Sigmoid colon (tissue), 7 donors: ENCODE results near the gene GJA10. TPM values are rescaled to one million over a fixed set of nuclear protein-coding genes. Genes with fewer than 3 reads are reported as not detected.

Experiments used
- DNase-seq: peaks from one replicate; pipeline ENCODE4 v3.0.0-alpha.2; 2019
- H3K27ac ChIP-seq, 4 donors: fragments of 200-600 bp; sonication (generic); one replicate each; pipeline ENCODE4 v1.5.1; 2016 to 2019; ENCODE audit warnings: mild to moderate bottlenecking in 1 of 4
- H3K27me3 ChIP-seq, 3 donors: fragments of 200-600 bp; sonication (generic); one replicate each; pipeline ENCODE4 v1.5.1; 2019; ENCODE audit warnings: mild to moderate bottlenecking in 1 of 3
- H3K36me3 ChIP-seq, 4 donors: fragments of 200-600 bp; sonication (generic); one replicate each; pipeline ENCODE4 v1.5.1; 2016 to 2019
- H3K4me1 ChIP-seq, 4 donors: fragments of 200-600 bp; sonication (generic); one replicate each; pipeline ENCODE4 v1.5.1; 2017 to 2019
- H3K4me3 ChIP-seq, 4 donors: fragments of 200-600 bp; sonication (generic); one replicate each; pipeline ENCODE4 v1.5.1; 2017 to 2019; ENCODE audit warnings: mild to moderate bottlenecking in 2 of 4, moderate library complexity in 1 of 4
- H3K9me3 ChIP-seq, 4 donors: fragments of 200-600 bp in 3 of 4; sonication (generic) in 3 of 4; one replicate each; pipeline versions ENCODE4 v1.5.1 to v1.6.1; 2013 to 2019
- EP300 ChIP-seq, 4 donors: sonication (generic); formaldehyde crosslinking; IDR thresholded peaks; one replicate each; pipeline ENCODE4 v1.6.1; 2017; ENCODE audit warnings: antibody characterized with exemption in 4 of 4
- POLR2A ChIP-seq, 2 donors: fragments of 450-650 bp; IDR thresholded peaks; one replicate each; pipeline ENCODE4 v1.6.1; 2016; ENCODE audit warnings: antibody characterized with exemption in 2 of 2, mild to moderate bottlenecking in 2 of 2, moderate library complexity in 2 of 2
- POLR2AphosphoS5 ChIP-seq, 4 donors: sonication (generic); formaldehyde crosslinking; IDR thresholded peaks; one replicate each; pipeline ENCODE4 v1.6.1; 2017; ENCODE audit warnings: antibody characterized with exemption in 4 of 4
- WGBS, 2 donors: extraction: QIAGEN DNeasy Blood & Tissue Kit; methylation state at CpG; one replicate each; pipeline ENCODE4 v1.1.7; 2013; 5-methylcytosine and 5-hydroxymethylcytosine counted together
- intact Hi-C: fragments of 100-400 bp; cut with DNase I; formaldehyde crosslinking; loops from one replicate; pipeline ENCODE4 v1.15.1; 2023
- polyA plus RNA-seq, 3 donors: library from polyadenylated mRNA; stranded (reverse); fragments of 200-250 nt; gene quantifications; one replicate each; pipeline ENCODE4 v1.2.3, GENCODE V29; 2013
- total RNA-seq, 4 donors: library from RNA; depleted of rRNA; stranded (reverse); fragments of >200 nt; gene quantifications; one replicate each; pipeline ENCODE4 v1.1.0, GENCODE V29; 2016
- TF ChIP-seq, protein P1 (sequence below), 4 experiments: fragments of 450-650 bp in 3 of 4; fragments of 200-600 bp in 1 of 4; IDR thresholded peaks; one replicate each; pipeline ENCODE4 v1.5.1; 2016 to 2019; ENCODE audit warnings: antibody characterized with exemption in 4 of 4, mild to moderate bottlenecking in 3 of 4, moderate library complexity in 2 of 4
- donor health status: healthy with polysubstance abuse.
- donor health status: Bipolar disorder and iron deficiency.
- donor health status: healthy.

Gene GJA10
- total and polyA plus RNA-seq, 7 donors = not detected

DNA sequence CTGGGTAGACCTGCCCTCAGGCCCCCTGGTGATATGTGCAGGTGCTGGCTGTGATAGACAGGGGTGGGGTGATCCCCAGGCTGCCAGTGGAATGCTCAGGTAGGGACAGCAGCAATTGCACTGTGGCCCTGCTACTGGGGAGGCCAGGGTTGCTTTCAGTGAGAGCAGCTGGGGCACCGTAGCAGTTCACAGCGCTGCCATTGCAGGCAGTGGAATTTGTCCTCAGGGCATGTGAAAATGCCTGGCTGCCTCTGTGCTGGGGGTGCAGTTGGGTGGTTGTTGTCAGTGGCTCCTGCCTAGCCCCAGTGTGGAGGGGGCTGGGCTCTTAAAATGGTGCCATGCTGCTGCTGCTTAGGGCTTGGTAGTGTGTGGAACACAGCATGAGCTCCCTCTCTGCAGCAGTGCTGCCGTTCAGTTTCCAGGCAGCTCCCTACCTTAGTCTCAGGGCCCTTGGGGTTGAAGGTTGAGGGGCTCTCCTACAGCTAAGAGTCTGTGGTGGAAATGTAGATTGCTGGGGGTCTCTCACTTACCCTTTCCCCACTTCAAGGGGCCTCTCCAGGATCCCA, 23.6 kb downstream of the GJA10 start:
- no peak for DNase-seq
- Histone ChIP-seq H3K4me3 (no peak overlapping the region), H3K36me3 (no peaks in the 10 kb centered on the region), H3K27ac (no peak overlapping the region), H3K9me3 (peaks cover 0 to 5% (median 2%) of the 10 kb centered on the region in 4 donors), H3K27me3 (no peaks in the 10 kb centered on the region), H3K4me1 (no peaks in the 10 kb centered on the region)
- intact Hi-C loops = no loop called here
- TF ChIP-seq POLR2AphosphoS5 (IDR thresholded peaks at IDR 0.05) = no peak
- TF ChIP-seq EP300 (IDR thresholded peaks at IDR 0.05) = no peak
- TF ChIP-seq POLR2A (IDR thresholded peaks at IDR 0.05) = no peak
- TF ChIP-seq, protein P1, sequence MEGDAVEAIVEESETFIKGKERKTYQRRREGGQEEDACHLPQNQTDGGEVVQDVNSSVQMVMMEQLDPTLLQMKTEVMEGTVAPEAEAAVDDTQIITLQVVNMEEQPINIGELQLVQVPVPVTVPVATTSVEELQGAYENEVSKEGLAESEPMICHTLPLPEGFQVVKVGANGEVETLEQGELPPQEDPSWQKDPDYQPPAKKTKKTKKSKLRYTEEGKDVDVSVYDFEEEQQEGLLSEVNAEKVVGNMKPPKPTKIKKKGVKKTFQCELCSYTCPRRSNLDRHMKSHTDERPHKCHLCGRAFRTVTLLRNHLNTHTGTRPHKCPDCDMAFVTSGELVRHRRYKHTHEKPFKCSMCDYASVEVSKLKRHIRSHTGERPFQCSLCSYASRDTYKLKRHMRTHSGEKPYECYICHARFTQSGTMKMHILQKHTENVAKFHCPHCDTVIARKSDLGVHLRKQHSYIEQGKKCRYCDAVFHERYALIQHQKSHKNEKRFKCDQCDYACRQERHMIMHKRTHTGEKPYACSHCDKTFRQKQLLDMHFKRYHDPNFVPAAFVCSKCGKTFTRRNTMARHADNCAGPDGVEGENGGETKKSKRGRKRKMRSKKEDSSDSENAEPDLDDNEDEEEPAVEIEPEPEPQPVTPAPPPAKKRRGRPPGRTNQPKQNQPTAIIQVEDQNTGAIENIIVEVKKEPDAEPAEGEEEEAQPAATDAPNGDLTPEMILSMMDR (IDR thresholded peaks at IDR 0.05) = no peak
- WGBS, 2 donors = 66 to 88% methylated on average over 3 of the region's 3 CpGs

DNA sequence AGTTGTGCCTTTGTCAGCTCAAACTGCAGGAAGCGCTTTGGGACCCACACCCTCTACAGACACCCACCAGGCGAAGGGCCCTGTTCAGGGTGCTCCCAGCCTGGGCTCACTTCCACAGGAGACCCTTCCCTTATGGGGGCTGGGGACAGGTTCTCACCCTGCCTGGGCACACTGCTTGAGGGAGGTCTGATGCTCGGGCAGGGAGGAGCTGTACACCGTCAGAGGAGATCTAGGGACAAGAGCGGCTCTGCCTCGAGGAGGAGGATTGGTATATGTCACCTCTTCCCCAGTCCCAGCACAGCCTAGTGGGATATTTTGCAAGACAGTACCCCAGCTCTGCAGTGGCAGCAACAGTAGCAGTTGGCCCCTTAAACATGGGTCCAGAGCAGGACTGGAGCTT, 26.9 kb downstream of the GJA10 start:
- H3K4me1 ChIP-seq = no peaks in the 10 kb centered on the region
- no peak for DNase-seq
- H3K36me3 ChIP-seq = no peaks in the 10 kb centered on the region
- H3K27ac ChIP-seq = no peak overlapping the region
- H3K4me3 ChIP-seq = no peak overlapping the region
- peaks cover 0 to 4% (median 0%) of the 10 kb centered on the region in 4 donors for H3K9me3 ChIP-seq
- H3K27me3 ChIP-seq = no peaks in the 10 kb centered on the region
- 76 to 87% methylated on average over 6 of the region's 6 CpGs for WGBS, 2 donors
- TF ChIP-seq EP300 (IDR thresholded peaks at IDR 0.05) = no peak
- no peak for TF ChIP-seq POLR2A (IDR thresholded peaks at IDR 0.05)
- intact Hi-C loops = no loop called here

GRCh38 chr6:89921691-89922090, 27.4 kb downstream of the GJA10 start:
- Histone ChIP-seq H3K27ac (no peak overlapping the region), H3K4me1 (no peaks in the 10 kb centered on the region), H3K27me3 (no peaks in the 10 kb centered on the region), H3K9me3 (peaks cover 0 to 4% (median 0%) of the 10 kb centered on the region in 4 donors), H3K36me3 (no peaks in the 10 kb centered on the region), H3K4me3 (no peak overlapping the region)
- intact Hi-C loops = no loop called here
- DNase-seq = no peak
- TF ChIP-seq POLR2A (IDR thresholded peaks at IDR 0.05) = no peak
- TF ChIP-seq EP300 (IDR thresholded peaks at IDR 0.05) = no peak
- TF ChIP-seq, protein P1 (IDR thresholded peaks at IDR 0.05) = no peak
- no peak for TF ChIP-seq POLR2AphosphoS5 (IDR thresholded peaks at IDR 0.05)
- WGBS, 2 donors = 94% methylated on average over 10 of the region's 10 CpGs

GRCh38 chr6:89924231-89924630, 30.0 kb downstream of the GJA10 start:
- TF ChIP-seq POLR2A (IDR thresholded peaks at IDR 0.05) = no peak
- TF ChIP-seq, protein P1 (IDR thresholded peaks at IDR 0.05) = no peak
- no peak for TF ChIP-seq EP300 (IDR thresholded peaks at IDR 0.05)
- TF ChIP-seq POLR2AphosphoS5 (IDR thresholded peaks at IDR 0.05) = no peak
- no peaks in the 10 kb centered on the region for H3K27me3 ChIP-seq
- H3K4me3 ChIP-seq = no peak overlapping the region
- no peak overlapping the region for H3K27ac ChIP-seq
- H3K36me3 ChIP-seq = no peaks in the 10 kb centered on the region
- H3K9me3 ChIP-seq = no peaks in the 10 kb centered on the region
- no peak for DNase-seq
- intact Hi-C loops = no loop called here
- 66 to 68% methylated on average over 5 of the region's 5 CpGs for WGBS, 2 donors
- H3K4me1 ChIP-seq = no peaks in the 10 kb centered on the region

DNA sequence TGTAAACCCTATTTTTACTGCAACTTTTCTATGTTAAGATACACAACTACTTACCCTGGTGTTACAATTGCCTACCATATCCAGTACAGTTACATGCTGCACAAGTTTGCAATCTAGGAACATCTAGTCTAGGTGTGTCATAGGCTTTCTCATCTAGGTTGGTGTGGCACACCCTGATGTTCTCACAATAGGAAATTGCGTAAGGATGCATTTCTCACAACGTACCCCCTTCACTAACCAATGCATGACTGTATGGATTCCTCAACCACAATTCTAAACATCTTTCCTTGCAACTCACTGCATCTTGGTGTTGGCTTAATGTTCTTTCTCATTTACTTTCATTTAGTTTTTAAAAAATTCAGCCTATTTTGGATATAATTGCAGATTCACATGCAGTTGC, 31.6 kb downstream of the GJA10 start:
- TF ChIP-seq EP300 (IDR thresholded peaks at IDR 0.05) = no peak
- Histone ChIP-seq H3K27ac (no peak overlapping the region), H3K4me3 (no peak overlapping the region), H3K4me1 (no peaks in the 10 kb centered on the region), H3K27me3 (no peaks in the 10 kb centered on the region), H3K36me3 (no peaks in the 10 kb centered on the region), H3K9me3 (no peaks in the 10 kb centered on the region)
- WGBS, 2 donors = 75 to 84% methylated on average over 2 of the region's 2 CpGs
- intact Hi-C loops = no loop called here
- DNase-seq = no peak

DNA sequence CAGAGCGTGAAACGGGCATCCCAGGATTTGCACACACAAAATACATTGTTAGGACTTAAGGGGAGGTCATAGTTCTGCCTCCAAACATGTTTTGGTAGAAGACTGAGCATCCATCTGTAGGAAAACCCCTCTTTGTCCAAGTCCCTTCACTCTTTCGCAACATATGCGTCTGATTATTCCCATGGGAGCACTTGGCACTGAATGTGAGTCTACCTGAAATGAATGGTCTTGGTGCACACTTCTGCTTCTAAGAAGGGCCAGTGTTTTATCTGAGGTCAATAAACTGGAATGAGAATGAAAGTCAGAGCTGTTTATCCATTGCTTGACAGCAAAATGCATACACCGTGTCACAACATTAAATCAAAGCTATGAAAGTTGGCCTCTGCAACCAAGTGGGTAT, 33.0 kb downstream of the GJA10 start:
- no peaks in the 10 kb centered on the region for H3K9me3 ChIP-seq
- TF ChIP-seq POLR2A (IDR thresholded peaks at IDR 0.05) = no peak
- TF ChIP-seq, protein P1 (IDR thresholded peaks at IDR 0.05) = no peak
- TF ChIP-seq EP300 (IDR thresholded peaks at IDR 0.05) = no peak
- TF ChIP-seq POLR2AphosphoS5 (IDR thresholded peaks at IDR 0.05) = no peak
- H3K4me3 ChIP-seq = no peak overlapping the region
- WGBS, 2 donors = 93 to 94% methylated on average over 5 of the region's 5 CpGs
- DNase-seq = no peak
- intact Hi-C loops = no loop called here
- no peaks in the 10 kb centered on the region for H3K27me3 ChIP-seq
- H3K36me3 ChIP-seq = peaks cover 0 to 2% (median 0%) of the 10 kb centered on the region in 4 donors
- H3K4me1 ChIP-seq = no peaks in the 10 kb centered on the region
- no peak overlapping the region for H3K27ac ChIP-seq
